IMR-90 (cell line): Measurements from ENCODE around the gene ANAPC7. TPM values are rescaled to one million over a fixed set of nuclear protein-coding genes. Genes with fewer than 3 reads are reported as not detected.

Experiments
- ATAC-seq: fragments of 200-7000 bp; cut with Tn5 transposase; 2 replicates; pipeline ENCODE4 v1.9.1; 2020; ENCODE audit warnings: low read depth, mild to moderate bottlenecking, moderate library complexity
- BruUV-seq: library from RNA; stranded (reverse); fragments of 400-500 nt; replicated peaks from 2 replicates; lab custom pipeline; 2021; lab: Mats Ljungman, UMichigan
- CTCF ChIA-PET: fragments of 300-600 bp; formaldehyde crosslinking; extraction: SDS; loops from one replicate; lab custom pipeline; 2021; ENCODE audit warnings: antibody characterized with exemption; lab: Yijun Ruan, JAX
- POLR2A ChIA-PET: fragments of 300-600 bp; sonication (Branson Sonifier 250); formaldehyde crosslinking; loops from one replicate; lab custom pipeline; 2022; ENCODE audit warnings: antibody characterized with exemption; ENCODE audit not compliant: unreplicated experiment; lab: Charles Lee
- DNase-seq: peaks from one replicate; pipeline ENCODE4 v3.0.0; 2013
- H2AFZ ChIP-seq: replicated peaks from 2 replicates; pipeline ENCODE3; 2013; ENCODE audit warnings: low read length, mild to moderate bottlenecking; ENCODE audit not compliant: poor library complexity
- H2AK5ac ChIP-seq: 2 replicates; pipeline ENCODE4 v1.6.1; 2013; ENCODE audit warnings: low read depth, low read length, inconsistent platforms
- H2AK9ac ChIP-seq: replicated peaks from 2 replicates; pipeline ENCODE3; 2013; ENCODE audit warnings: mild to moderate bottlenecking, low read depth, low read length, moderate library complexity; ENCODE audit not compliant: poor library complexity
- H2BK120ac ChIP-seq: 2 replicates; pipeline ENCODE4 v1.6.1; 2013; ENCODE audit warnings: low read depth, low read length, inconsistent platforms
- H2BK15ac ChIP-seq: 3 replicates; pipeline ENCODE4 v1.6.1; 2013; ENCODE audit warnings: low read depth, low read length, inconsistent platforms
- H2BK20ac ChIP-seq: 2 replicates; pipeline ENCODE4 v1.6.1; 2013; ENCODE audit warnings: low read depth, mild to moderate bottlenecking, inconsistent platforms, low read length, moderate library complexity
- H2BK5ac ChIP-seq: 2 replicates; pipeline ENCODE4 v1.6.1; 2013; ENCODE audit warnings: mild to moderate bottlenecking, low read depth, low read length, inconsistent platforms; ENCODE audit not compliant: poor library complexity, severe bottlenecking
- H3K14ac ChIP-seq: replicated peaks from 2 replicates; pipeline ENCODE4 v1.6.1; 2013; ENCODE audit warnings: low read depth, low read length, inconsistent platforms
- H3K18ac ChIP-seq: 2 replicates; pipeline ENCODE4 v1.6.1; 2013; ENCODE audit warnings: low read depth, low read length, control low read depth
- H3K23ac ChIP-seq: 2 replicates; pipeline ENCODE4 v1.6.1; 2013; ENCODE audit warnings: low read depth, low read length, inconsistent platforms
- H3K27ac ChIP-seq: 2 replicates; pipeline ENCODE4 v1.5.1; 2013; ENCODE audit warnings: mild to moderate bottlenecking, control low read depth, low read length; ENCODE audit not compliant: insufficient read depth
- H3K27me3 ChIP-seq: 2 replicates; pipeline ENCODE4 v1.6.1; 2013; ENCODE audit warnings: low read length; ENCODE audit not compliant: control insufficient read depth, insufficient read depth
- H3K36me3 ChIP-seq: 2 replicates; pipeline ENCODE4 v1.6.1; 2013; ENCODE audit warnings: low read length, mixed read lengths; ENCODE audit not compliant: control insufficient read depth, insufficient read depth
- H3K4ac ChIP-seq: 2 replicates; pipeline ENCODE4 v1.6.1; 2013; ENCODE audit warnings: low read depth, low read length, inconsistent platforms
- H3K4me1 ChIP-seq: 2 replicates; pipeline ENCODE4 v1.6.1; 2013; ENCODE audit warnings: low read length, mixed read lengths; ENCODE audit not compliant: control insufficient read depth, insufficient read depth
- H3K4me2 ChIP-seq: 2 replicates; pipeline ENCODE4 v1.6.1; 2013; ENCODE audit warnings: low read depth, mild to moderate bottlenecking, control low read depth, low read length, moderate library complexity
- H3K4me3 ChIP-seq: 2 replicates; pipeline ENCODE4 v1.5.1; 2013; ENCODE audit warnings: low read depth, mild to moderate bottlenecking, control low read depth, low read length, moderate library complexity; ENCODE audit not compliant: insufficient read depth
- H3K56ac ChIP-seq: 2 replicates; pipeline ENCODE4 v1.6.1; 2013; ENCODE audit warnings: low read length, inconsistent platforms; ENCODE audit not compliant: insufficient read depth; ENCODE audit errors: extremely low read depth
- H3K79me1 ChIP-seq, 2 experiments: 2 replicates each; pipeline ENCODE4 v1.6.1; 2013; ENCODE audit warnings: low read length in 2 of 2, inconsistent platforms in 1 of 2, low read depth in 1 of 2
- H3K9ac ChIP-seq: 2 replicates; pipeline ENCODE4 v1.6.1; 2013; ENCODE audit warnings: low read depth, low read length, control low read depth
- H3K9me1 ChIP-seq: 2 replicates; pipeline ENCODE4 v1.6.1; 2013; ENCODE audit warnings: low read length, inconsistent platforms; ENCODE audit not compliant: insufficient read depth
- H3K9me3 ChIP-seq: 2 replicates; pipeline ENCODE4 v1.6.1; 2013; ENCODE audit warnings: low read length; ENCODE audit not compliant: control insufficient read depth, insufficient read depth
- H4K20me1 ChIP-seq: 2 replicates; pipeline ENCODE4 v1.6.1; 2013; ENCODE audit warnings: low read length, inconsistent platforms; ENCODE audit not compliant: insufficient read depth
- H4K5ac ChIP-seq: 2 replicates; pipeline ENCODE4 v1.6.1; 2013; ENCODE audit warnings: mild to moderate bottlenecking, low read depth, low read length, control low read depth
- H4K8ac ChIP-seq, 2 experiments: 2 replicates each; pipeline ENCODE4 v1.6.1; 2013; ENCODE audit warnings: low read depth in 2 of 2, low read length in 2 of 2, control low read depth in 1 of 2, inconsistent platforms in 1 of 2
- H4K91ac ChIP-seq: 2 replicates; pipeline ENCODE4 v1.6.1; 2013; ENCODE audit warnings: low read depth, low read length, inconsistent platforms; ENCODE audit not compliant: insufficient read depth
- CHD1 ChIP-seq: IDR thresholded peaks from 2 replicates; pipeline ENCODE4 v1.6.1; 2012; ENCODE audit warnings: low read depth, low read length, improper control_type of control experiment
- FOS ChIP-seq: fragments of 150-350 bp; IDR thresholded peaks from 2 replicates; pipeline ENCODE4 v1.6.1; 2016; ENCODE audit warnings: low read depth, low read length
- MAFK ChIP-seq: IDR thresholded peaks from 2 replicates; pipeline ENCODE4 v1.6.1; 2012; ENCODE audit warnings: low read depth, low read length, improper control_type of control experiment
- MXI1 ChIP-seq: IDR thresholded peaks from 2 replicates; pipeline ENCODE4 v1.6.1; 2012; ENCODE audit warnings: low read depth, mild to moderate bottlenecking, low read length, moderate library complexity, borderline replicate concordance
- POLR2A ChIP-seq: IDR thresholded peaks from 2 replicates; pipeline ENCODE4 v1.6.1; 2012; ENCODE audit warnings: mild to moderate bottlenecking, low read depth, low read length
- RAD21 ChIP-seq: IDR thresholded peaks from 2 replicates; pipeline ENCODE4 v1.6.1; 2012; ENCODE audit warnings: low read length, improper control_type of control experiment
- WGBS, 2 experiments: methylation state at CpG; one replicate each; pipeline versions ENCODE4 v1.1.5 to v1.1.7; 2013; ENCODE audit warnings: missing lambda C conversion rate in 2 of 2; ENCODE audit not compliant: insufficient read length in 1 of 2; ENCODE audit errors: extremely low coverage in 2 of 2; 5-methylcytosine and 5-hydroxymethylcytosine counted together
- dilution Hi-C: fragments of 300-500 bp; cut with HindIII; formaldehyde crosslinking; loops from one replicate; pipeline ENCODE4 v1.14.3; 2018; ENCODE audit warnings: low sequenced_read_pairs; ENCODE audit not compliant: unreplicated experiment
- in situ Hi-C: fragments of 300-500 bp; cut with MboI; formaldehyde crosslinking; loops from 3 replicates; pipeline ENCODE4 v1.14.3; 2019; ENCODE audit warnings: low sequenced_read_pairs, inconsistent platforms, mixed read lengths
- intact Hi-C: fragments of 100-400 bp; cut with micrococcal nuclease; formaldehyde crosslinking; loops from 2 replicates; pipeline ENCODE4 v1.10.0; 2022
- polyA plus RNA-seq, 3 experiments: library from polyadenylated mRNA; depleted of rRNA; stranded (reverse); fragments of >200 nt; gene quantifications; 2 replicates each; pipeline ENCODE4 v1.2.3, GENCODE V29; 2012; ENCODE audit warnings: low replicate concordance in 1 of 3
- total RNA-seq: library from RNA; depleted of rRNA; stranded (reverse); fragments of >200 nt; gene quantifications from 2 replicates; pipeline ENCODE4 v1.2.3, GENCODE V29; 2012
- TF ChIP-seq, protein P1 (sequence below): fragments of 150-350 bp; IDR thresholded peaks from 2 replicates; pipeline ENCODE4 v1.6.1; 2017; ENCODE audit warnings: mild to moderate bottlenecking, antibody characterized with exemption, low read length, low read depth

Gene ANAPC7
- total and polyA plus RNA-seq, 2 of the 4 experiments (the other 2 are of a cell fraction) = 46.4 to 57.9 TPM

DNA sequence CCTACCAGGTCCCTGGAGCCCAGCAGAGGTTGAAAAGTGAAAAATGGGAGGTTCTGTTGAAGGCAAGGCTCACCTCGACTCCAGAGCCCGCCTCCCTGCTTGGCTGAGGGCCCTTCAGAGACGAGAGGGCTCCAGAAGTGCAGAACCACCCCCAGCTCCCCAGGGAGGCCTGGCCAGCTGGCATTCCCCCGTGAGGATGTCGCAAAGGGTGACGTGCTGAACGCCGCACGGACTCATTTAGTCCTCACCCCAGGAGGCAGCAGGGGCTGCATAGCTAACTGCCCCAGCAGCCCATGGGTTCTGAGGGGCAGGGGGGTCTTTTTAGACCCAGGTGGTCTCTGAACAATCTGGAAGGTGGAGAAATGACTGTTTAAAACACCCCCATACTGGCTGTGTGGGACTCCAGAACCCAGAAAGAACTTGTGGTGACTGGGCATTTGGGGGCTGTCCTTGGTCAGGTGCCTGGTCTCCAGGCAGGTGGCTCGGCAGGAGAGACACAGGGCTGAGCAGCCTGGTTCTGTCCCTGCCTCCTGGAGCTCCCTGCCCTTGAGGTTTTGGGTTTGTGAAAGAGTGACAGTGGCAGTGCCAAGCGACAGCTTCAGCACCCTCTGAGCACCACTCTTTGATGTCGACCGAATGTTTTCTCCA, 32.0 kb downstream of the ANAPC7 start:
- Histone ChIP-seq H2BK15ac (no peak overlapping the region), H2AK9ac (no peak overlapping the region), H3K4me3 (no peak overlapping the region), H4K5ac (no peak overlapping the region), H2BK120ac (no peak overlapping the region), H3K9me1 (peaks cover 3% of the 10 kb centered on the region; the same call in 1 of the 2 replicates), H3K56ac (no peak overlapping the region), H2BK5ac (no peak overlapping the region), H4K91ac (no peak overlapping the region), H2AFZ (no peak overlapping the region), H3K4me2 (no peak overlapping the region), H3K4ac (no peak overlapping the region), H3K79me1 (peaks cover 5 to 7% of the 10 kb centered on the region in 2 experiments; a peak in 3 of 4 replicates), H3K4me1 (peaks cover 9% of the 10 kb centered on the region), H3K18ac (no peak overlapping the region), H4K20me1 (no peaks in the 10 kb centered on the region; the same call in 1 of the 2 replicates), H3K27me3 (no peaks in the 10 kb centered on the region), H3K36me3 (peaks cover 34% of the 10 kb centered on the region), H3K9ac (no peak overlapping the region), H2AK5ac (no peak overlapping the region), H3K27ac (no peak overlapping the region), H4K8ac (no peak overlapping the region), H2BK20ac (no peak overlapping the region), H3K14ac (no peak overlapping the region), H3K23ac (no peak overlapping the region), H3K9me3 (no peaks in the 10 kb centered on the region)
- CTCF ChIA-PET = no interaction called here
- 83% methylated on average over 1 of the region's 13 CpGs; no CpG with 5 or more reads in 1 of the 2 experiments for WGBS, 2 experiments
- no peak for DNase-seq
- in situ Hi-C loops (no loop called here), intact Hi-C loops (no loop called here), dilution Hi-C loops (no loop called here)
- ATAC-seq = no peak
- POLR2A ChIA-PET = no interaction called here
- TF ChIP-seq MAFK (no peak), RAD21 (no peak), FOS (no peak), MXI1 (no peak), CHD1 (no peak), POLR2A (no peak)
- TF ChIP-seq, protein P1, sequence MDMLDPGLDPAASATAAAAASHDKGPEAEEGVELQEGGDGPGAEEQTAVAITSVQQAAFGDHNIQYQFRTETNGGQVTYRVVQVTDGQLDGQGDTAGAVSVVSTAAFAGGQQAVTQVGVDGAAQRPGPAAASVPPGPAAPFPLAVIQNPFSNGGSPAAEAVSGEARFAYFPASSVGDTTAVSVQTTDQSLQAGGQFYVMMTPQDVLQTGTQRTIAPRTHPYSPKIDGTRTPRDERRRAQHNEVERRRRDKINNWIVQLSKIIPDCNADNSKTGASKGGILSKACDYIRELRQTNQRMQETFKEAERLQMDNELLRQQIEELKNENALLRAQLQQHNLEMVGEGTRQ = no peak
- no TSS peak for BruUV-seq
